Small intestine (tissue), 7 donors: ENCODE data around the gene SRI. TPM values are rescaled to one million over a fixed set of nuclear protein-coding genes. Genes with fewer than 3 reads are reported as not detected.
A peak's percentile ranks its signal among the peaks of the same experiment; 100 is the strongest.

Experiments
- DNase-seq, 2 donors: peaks; one replicate each; pipeline versions ENCODE4 v3.0.0 to v3.0.0-alpha.2; 2013
- FAIRE-seq: peaks from 2 replicates; lab custom pipeline; 2012; peaks lifted over from hg19 to GRCh38; lab: Jason Lieb, UNC
- H3K27ac ChIP-seq, 3 donors: one replicate each; pipeline ENCODE4 v1.5.1; 2013; ENCODE audit warnings: low read length in 2 of 3, mild to moderate bottlenecking in 2 of 3, control low read depth in 1 of 3, inconsistent platforms in 1 of 3, low read depth in 1 of 3, moderate library complexity in 1 of 3
- H3K27me3 ChIP-seq, 3 donors: one replicate each; pipeline ENCODE4 v1.6.1; 2013; ENCODE audit warnings: low read length in 3 of 3, inconsistent platforms in 1 of 3; ENCODE audit not compliant: control insufficient read depth in 3 of 3, insufficient read depth in 3 of 3
- H3K36me3 ChIP-seq, 3 donors: one replicate each; pipeline ENCODE4 v1.6.1; 2013; ENCODE audit warnings: low read length in 3 of 3, inconsistent platforms in 1 of 3, low read depth in 1 of 3, mild to moderate bottlenecking in 1 of 3, moderate library complexity in 1 of 3; ENCODE audit not compliant: control insufficient read depth in 3 of 3, insufficient read depth in 2 of 3
- H3K4me1 ChIP-seq, 3 donors: one replicate each; pipeline ENCODE4 v1.6.1; 2013; ENCODE audit warnings: low read length in 2 of 3, inconsistent platforms in 1 of 3, low read depth in 1 of 3, mild to moderate bottlenecking in 1 of 3, moderate library complexity in 1 of 3; ENCODE audit not compliant: control insufficient read depth in 3 of 3, insufficient read depth in 2 of 3
- H3K4me3 ChIP-seq, 3 donors: one replicate each; pipeline ENCODE4 v1.5.1; 2013; ENCODE audit warnings: low read length in 3 of 3, control low read depth in 1 of 3, inconsistent platforms in 1 of 3, low read depth in 1 of 3, mild to moderate bottlenecking in 1 of 3, moderate library complexity in 1 of 3
- H3K9me3 ChIP-seq, 2 donors: one replicate each; pipeline ENCODE4 v1.6.1; 2013; ENCODE audit warnings: low read depth in 1 of 2, low read length in 1 of 2; ENCODE audit not compliant: control insufficient read depth in 2 of 2, insufficient read depth in 1 of 2
- WGBS, 3 donors: extraction: QIAGEN DNeasy Blood & Tissue Kit; methylation state at CpG; one replicate each; pipeline ENCODE4 v1.1.7; 2013; 5-methylcytosine and 5-hydroxymethylcytosine counted together
- polyA plus RNA-seq, 4 donors: library from polyadenylated mRNA; stranded (reverse) in 3 of 4; unstranded in 1 of 4; fragments of 200-250 nt in 3 of 4; fragments of 120-200 nt in 1 of 4; gene quantifications; one replicate each; pipeline versions ENCODE4 v1.2.1 to v1.2.3, GENCODE V29; 2013
- donor health status: healthy with polysubstance abuse.
- donor health status: control.
- donor health status: control.
- donor health status: Bipolar disorder and iron deficiency.
- donor health status: healthy.

The SRI gene
- polyA plus RNA-seq, 4 donors: 202 to 569 (median 476) TPM

DNA sequence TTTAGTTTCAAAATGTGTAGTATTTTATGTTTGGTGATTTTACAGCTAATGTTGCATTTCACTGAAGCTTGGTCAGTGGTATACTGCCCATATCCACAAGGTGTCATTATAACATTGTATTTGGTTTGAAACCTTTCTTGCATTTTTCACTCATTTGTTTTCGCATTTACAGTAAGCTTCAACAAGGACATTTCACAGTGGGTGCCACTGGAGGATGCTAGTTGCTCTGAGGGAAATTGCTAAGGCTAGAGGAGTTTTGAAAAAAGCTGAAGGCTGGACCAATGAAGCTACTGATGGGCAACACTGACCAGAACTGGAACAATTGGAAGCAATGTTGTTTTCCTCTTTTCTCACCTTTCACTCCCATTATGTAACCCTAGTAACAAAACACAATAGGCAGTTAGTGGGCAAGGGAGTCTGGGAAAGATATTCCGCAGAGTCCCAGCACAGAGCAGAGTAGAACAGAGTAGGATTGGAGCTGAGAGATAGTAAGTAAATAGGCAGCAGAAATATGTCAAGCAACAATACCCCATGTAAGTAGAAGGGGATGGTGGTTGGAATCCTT is 23.6 kb upstream of the SRI start:
- Histone ChIP-seq H3K27ac (no peak overlapping the region), H3K9me3 (no peaks in the 10 kb centered on the region), H3K36me3 (no peaks in the 10 kb centered on the region), H3K4me1 (no peaks in the 10 kb centered on the region), H3K4me3 (no peak overlapping the region), H3K27me3 (no peaks in the 10 kb centered on the region)
- 28 to 35% (median 30%) methylated on average over 2 of the region's 2 CpGs for WGBS, 3 donors
- peak; percentile 81 for FAIRE-seq
- peak; percentile 55 to 68 for DNase-seq

GRCh38 chr7:88239852-88240251 is 20.0 kb upstream of the SRI start:
- Histone ChIP-seq H3K36me3 (no peaks in the 10 kb centered on the region), H3K27ac (no peak overlapping the region), H3K4me1 (no peaks in the 10 kb centered on the region), H3K4me3 (no peak overlapping the region), H3K27me3 (no peaks in the 10 kb centered on the region), H3K9me3 (no peaks in the 10 kb centered on the region)
- FAIRE-seq (no peak), DNase-seq (no peak)
- 87 to 95% (median 90%) methylated on average over 1 of the region's 1 CpG for WGBS, 3 donors

DNA sequence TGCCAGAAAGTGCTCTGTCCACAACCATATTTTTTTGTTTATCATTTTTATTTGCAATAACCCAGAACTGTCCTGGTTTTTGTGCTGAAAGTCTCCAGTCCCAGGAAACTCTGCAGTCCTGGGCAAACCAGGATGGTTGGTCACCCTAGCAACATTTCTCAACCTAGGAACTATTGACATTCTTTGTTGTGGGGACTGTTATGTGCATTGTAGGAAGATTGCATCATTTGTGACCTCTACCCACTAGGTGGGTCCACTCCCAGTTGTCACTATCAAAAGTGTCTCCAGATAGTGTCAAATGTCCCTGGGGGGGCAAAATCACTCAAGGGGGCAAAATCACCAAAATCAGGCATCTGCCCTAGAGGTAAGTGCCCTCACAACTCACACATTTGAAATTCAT is 14.0 kb upstream of the SRI start:
- peaks cover 0 to 6% (median 0%) of the 10 kb centered on the region in 3 donors for H3K4me1 ChIP-seq
- DNase-seq: peak in 1 of 2 donors; percentile 55
- no peak overlapping the region for H3K27ac ChIP-seq
- no peak overlapping the region for H3K4me3 ChIP-seq
- H3K36me3 ChIP-seq: no peaks in the 10 kb centered on the region
- no peaks in the 10 kb centered on the region for H3K27me3 ChIP-seq
- no peaks in the 10 kb centered on the region for H3K9me3 ChIP-seq
- FAIRE-seq: no peak

DNA sequence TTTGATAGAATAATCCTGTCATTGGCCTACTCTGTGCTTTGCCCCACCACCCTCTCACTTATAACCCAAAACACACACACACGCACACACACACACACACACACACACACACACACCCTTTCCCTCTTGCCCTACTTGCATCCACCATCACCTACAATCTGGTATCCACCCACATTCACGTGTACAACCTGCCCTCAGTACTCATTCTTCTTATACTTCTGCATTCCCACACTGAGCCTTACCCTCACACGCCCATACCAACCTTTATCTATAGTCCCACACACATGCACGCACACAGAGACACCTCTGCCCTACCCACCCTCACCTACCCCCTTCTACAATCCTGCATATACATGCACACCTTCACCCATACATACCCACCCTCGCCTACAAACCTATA is 10.8 kb upstream of the SRI start:
- FAIRE-seq: no peak
- H3K4me3 ChIP-seq: no peak overlapping the region
- no peaks in the 10 kb centered on the region for H3K36me3 ChIP-seq
- peaks cover 0 to 16% (median 0%) of the 10 kb centered on the region in 3 donors for H3K4me1 ChIP-seq
- peak overlapping the region in 1 of 3 donors; percentile 66 for H3K27ac ChIP-seq
- peak in 1 of 2 donors; percentile 72 for DNase-seq
- H3K27me3 ChIP-seq: no peaks in the 10 kb centered on the region
- peaks cover 0 to 3% of the 10 kb centered on the region in 2 donors for H3K9me3 ChIP-seq
- 57 to 67% (median 57%) methylated on average over 5 of the region's 5 CpGs for WGBS, 3 donors

GRCh38 chr7:88229302-88229995 is 9.6 kb upstream of the SRI start:
- peaks cover 0 to 3% of the 10 kb centered on the region in 2 donors for H3K9me3 ChIP-seq
- peaks cover 0 to 21% (median 0%) of the 10 kb centered on the region in 3 donors for H3K4me1 ChIP-seq
- no peak for FAIRE-seq
- no peak overlapping the region for H3K4me3 ChIP-seq
- no peaks in the 10 kb centered on the region for H3K27me3 ChIP-seq
- DNase-seq: peak; percentile 85 to 92
- 28 to 70% (median 47%) methylated on average over 4 of the region's 4 CpGs for WGBS, 3 donors
- no peaks in the 10 kb centered on the region for H3K36me3 ChIP-seq
- peak overlapping the region; percentile 37 to 75 (median 66) for H3K27ac ChIP-seq

DNA sequence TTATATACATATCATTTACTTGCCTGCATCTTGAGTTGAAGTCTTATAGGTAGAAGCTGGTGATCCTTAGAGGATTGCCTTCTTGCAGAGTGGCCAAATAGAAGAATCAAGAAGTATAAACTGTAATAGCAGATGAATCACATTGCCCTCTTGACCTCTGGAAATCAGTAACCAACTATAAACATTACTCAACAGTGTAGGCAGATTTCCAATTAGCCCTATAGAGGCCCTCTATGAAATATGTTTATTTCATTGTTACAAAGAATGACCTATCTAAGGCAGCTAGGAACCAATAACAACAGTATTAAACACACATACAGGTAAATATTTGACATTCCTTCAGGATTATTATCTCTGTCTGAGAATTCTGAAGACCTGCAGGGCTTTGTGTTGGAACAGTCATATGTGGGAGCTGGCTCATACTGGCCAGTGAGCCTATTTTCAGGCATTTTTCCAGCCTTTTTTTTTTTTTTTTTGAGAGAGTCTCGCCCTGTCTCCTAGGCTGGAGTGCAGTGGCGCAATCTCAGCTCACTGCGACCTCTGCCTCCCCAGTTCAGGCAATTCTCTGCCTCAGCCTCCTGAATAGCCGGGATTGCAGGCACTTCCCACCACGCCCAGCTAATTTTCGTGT is 7.2 kb upstream of the SRI start:
- peaks cover 0 to 3% of the 10 kb centered on the region in 2 donors for H3K9me3 ChIP-seq
- 13 to 76% (median 42%) methylated on average over 6 of the region's 6 CpGs for WGBS, 3 donors
- peak; percentile 94 to 95 for DNase-seq
- no peaks in the 10 kb centered on the region for H3K36me3 ChIP-seq
- FAIRE-seq: no peak
- H3K4me1 ChIP-seq: peaks cover 0 to 21% (median 0%) of the 10 kb centered on the region in 3 donors
- H3K27ac ChIP-seq: peak overlapping the region; percentile 58 to 78 (median 64)
- no peaks in the 10 kb centered on the region for H3K27me3 ChIP-seq
- H3K4me3 ChIP-seq: peak overlapping the region in 2 of 3 donors; percentile 38 to 56

DNA sequence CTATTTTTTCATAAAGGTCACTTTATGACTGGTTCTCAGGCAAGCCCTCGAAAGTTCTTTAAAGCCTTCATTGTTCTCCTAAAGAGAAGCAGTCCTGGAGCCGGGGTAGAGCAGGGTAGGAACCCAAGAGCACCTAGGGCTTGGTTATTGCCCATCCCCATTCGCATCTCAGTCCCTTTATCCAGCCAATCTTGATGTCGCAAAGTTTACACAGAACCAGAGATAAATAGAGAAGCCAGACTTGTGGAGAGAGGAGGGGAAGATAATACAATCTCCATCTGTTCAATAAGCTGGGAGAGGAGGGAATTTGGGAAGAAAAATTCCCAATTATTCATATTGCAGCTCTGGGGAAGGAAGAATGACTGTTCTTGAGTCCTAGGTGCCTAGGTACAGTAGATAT is 6.4 kb upstream of the SRI start:
- FAIRE-seq (no peak), DNase-seq (no peak)
- peak overlapping the region in 2 of 3 donors; percentile 64 to 78 for H3K27ac ChIP-seq
- peaks cover 0 to 21% (median 0%) of the 10 kb centered on the region in 3 donors for H3K4me1 ChIP-seq
- peaks cover 0 to 3% of the 10 kb centered on the region in 2 donors for H3K9me3 ChIP-seq
- H3K4me3 ChIP-seq: peak overlapping the region in 2 of 3 donors; percentile 38 to 56
- H3K27me3 ChIP-seq: no peaks in the 10 kb centered on the region
- 29 to 61% (median 46%) methylated on average over 4 of the region's 4 CpGs for WGBS, 3 donors
- H3K36me3 ChIP-seq: no peaks in the 10 kb centered on the region

DNA sequence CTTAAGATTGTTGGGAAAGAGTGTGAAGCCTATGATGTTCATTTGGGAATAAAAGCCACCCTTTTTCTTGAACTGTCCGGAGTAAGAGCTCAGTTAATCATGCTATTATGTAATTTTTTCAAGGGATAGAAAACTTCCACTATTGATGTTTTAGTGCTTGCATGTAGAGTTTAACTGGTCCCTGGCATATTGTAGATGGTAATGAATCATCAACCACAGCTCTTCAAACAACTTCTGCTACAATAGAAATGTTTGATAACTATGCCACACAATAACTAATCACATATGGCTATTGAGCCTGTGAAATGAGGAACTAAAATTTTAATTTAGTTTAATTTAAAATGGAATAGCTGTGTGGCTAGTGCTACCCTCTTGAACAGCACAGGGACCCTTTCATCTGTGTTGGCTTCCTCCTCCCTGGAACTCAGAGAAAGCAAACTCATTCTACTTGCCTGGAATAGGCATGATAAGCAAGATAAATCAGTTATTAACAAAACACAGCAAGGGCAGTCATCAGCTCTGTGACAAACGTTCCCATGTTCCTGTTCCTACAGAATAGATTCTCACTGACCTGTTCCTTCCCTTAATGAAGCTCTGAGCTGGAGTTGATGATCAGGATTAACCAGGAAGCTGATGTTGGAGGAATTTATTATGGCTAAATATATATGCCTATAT is 4.9 kb upstream of the SRI start:
- H3K27ac ChIP-seq: peak overlapping the region in 2 of 3 donors; percentile 7 to 36
- H3K36me3 ChIP-seq: no peaks in the 10 kb centered on the region
- peaks cover 0 to 3% of the 10 kb centered on the region in 2 donors for H3K9me3 ChIP-seq
- no peaks in the 10 kb centered on the region for H3K27me3 ChIP-seq
- DNase-seq (no peak), FAIRE-seq (no peak)
- H3K4me3 ChIP-seq: peak overlapping the region in 2 of 3 donors; percentile 11 to 56
- H3K4me1 ChIP-seq: peaks cover 0 to 18% (median 0%) of the 10 kb centered on the region in 3 donors
- 29 to 44% (median 36%) methylated on average over 2 of the region's 2 CpGs for WGBS, 3 donors
